Measurements from ENCODE around the gene GAB4. TPM values are rescaled to one million over a fixed set of nuclear protein-coding genes. Genes with fewer than 3 reads are reported as not detected.

Gene GAB4
- total and polyA plus RNA-seq, 10 of the 15 experiments (the other 5 are each of a cell fraction or from before 2014, with no cell fraction given) = not detected

GRCh38 chr22:16914006-16914405 lies 94.0 kb downstream of the GAB4 start:
- Histone ChIP-seq H4K20me1 (ENCODE audit: control insufficient read depth, insufficient read depth) (no peaks in the 10 kb centered on the region), H3K36me3 (ENCODE audit: control insufficient read depth in 2 of 2, insufficient read depth in 2 of 2, low read length in 1 of 2) (no peaks in the 10 kb centered on the region), H3K9me3 (replicated peaks; ENCODE audit: control insufficient read depth, insufficient read depth, low read length) (no peaks in the 10 kb centered on the region), H3K27ac (ENCODE audit: control insufficient read depth, insufficient read depth) (no peak overlapping the region), H3K79me2 (ENCODE audit: control insufficient read depth, insufficient read depth, low read length) (no peaks in the 10 kb centered on the region), H3K4me2 (ENCODE audit: control insufficient read depth, insufficient read depth) (no peak overlapping the region), H3K9ac (ENCODE audit: control insufficient read depth, insufficient read depth, low read length) (no peak overlapping the region), H2AFZ (ENCODE audit: control insufficient read depth, low read depth, low read length) (no peak overlapping the region), H3K27me3 (replicated peaks in 1 of 2; ENCODE audit: control insufficient read depth in 2 of 2, insufficient read depth in 2 of 2, low read length in 1 of 2) (no peaks in the 10 kb centered on the region; a peak in 1 of 4 replicates), H3K4me3 (no peak overlapping the region), H3K4me1 (ENCODE audit: control insufficient read depth, insufficient read depth, low read length) (no peaks in the 10 kb centered on the region; the same call in 1 of the 2 replicates)
- ChIA-PET RAD21 (ENCODE audit: unreplicated experiment) (interaction anchor here (0.9 kb wide), 1 partner anchor 144 kb away, joined by 3 read pairs; no protein-coding TSS in a partner anchor), CTCF (interaction anchor here (0.6 to 2.0 kb wide), 4 partner anchors 144 to 507 kb away, joined by 3 to 8 read pairs (median 3); no protein-coding TSS in a partner anchor), POLR2A (no interaction called here), SMC1A (ENCODE audit: uncharacterized antibody, unreplicated experiment) (interaction anchor here (0.8 kb wide), 1 partner anchor 143 kb away, joined by 3 read pairs; no protein-coding TSS in a partner anchor)
- no peak for FAIRE-seq
- TF ChIP-seq SMC3 (IDR thresholded peaks at IDR 0.05; ENCODE audit: borderline replicate concordance, low read length) = no peak
- TF ChIP-seq GATAD2B (conservative IDR thresholded peaks at IDR 0.05; ENCODE audit: low read depth) = no peak
- intact Hi-C loops (cut with micrococcal nuclease; ENCODE audit: unreplicated experiment) (loop anchor here (10.0 kb wide), 1 partner anchor 139 kb away; no protein-coding TSS in a partner anchor), in situ Hi-C loops (cut with MboI) (no loop called here)
- peak; percentile 37; the same call in 2 of the 3 replicates for ATAC-seq
- 13% methylated on average over 5 of the region's 5 CpGs for WGBS (ENCODE audit: insufficient coverage, insufficient replicate concordance, low lambda C conversion rate, missing lambda C conversion rate)
- BruUV-seq (replicated peaks) = no TSS peak
- DNase-seq (ENCODE audit: low read depth, low spot score) = no peak

GRCh38 chr22:16912281-16912680 lies 95.7 kb downstream of the GAB4 start:
- Histone ChIP-seq H2AFZ (ENCODE audit: control insufficient read depth, low read depth, low read length) (no peak overlapping the region), H3K36me3 (ENCODE audit: control insufficient read depth in 2 of 2, insufficient read depth in 2 of 2, low read length in 1 of 2) (no peaks in the 10 kb centered on the region), H3K27ac (ENCODE audit: control insufficient read depth, insufficient read depth) (no peak overlapping the region), H3K27me3 (replicated peaks in 1 of 2; ENCODE audit: control insufficient read depth in 2 of 2, insufficient read depth in 2 of 2, low read length in 1 of 2) (no peaks in the 10 kb centered on the region; a peak in 1 of 4 replicates), H4K20me1 (ENCODE audit: control insufficient read depth, insufficient read depth) (no peaks in the 10 kb centered on the region), H3K4me3 (no peak overlapping the region), H3K4me2 (ENCODE audit: control insufficient read depth, insufficient read depth) (no peak overlapping the region), H3K9ac (ENCODE audit: control insufficient read depth, insufficient read depth, low read length) (no peak overlapping the region), H3K9me3 (replicated peaks; ENCODE audit: control insufficient read depth, insufficient read depth, low read length) (no peaks in the 10 kb centered on the region), H3K4me1 (ENCODE audit: control insufficient read depth, insufficient read depth, low read length) (no peaks in the 10 kb centered on the region; the same call in 1 of the 2 replicates), H3K79me2 (ENCODE audit: control insufficient read depth, insufficient read depth, low read length) (no peaks in the 10 kb centered on the region)
- TF ChIP-seq CBX3 (IDR thresholded peaks at IDR 0.05; ENCODE audit: borderline replicate concordance, low read depth) (no peak), CHD4 (IDR thresholded peaks at IDR 0.05) (no peak), TARDBP (IDR thresholded peaks at IDR 0.05; ENCODE audit: borderline replicate concordance) (no peak), SUZ12 (IDR thresholded peaks at IDR 0.05; ENCODE audit: unreplicated experiment) (no peak), FOXK2 (IDR thresholded peaks at IDR 0.05) (no peak), CTCF (IDR thresholded peaks at IDR 0.05 in 2 of 3, conservative IDR thresholded peaks at IDR 0.05 in 1 of 3; ENCODE audit: control insufficient read depth in 2 of 3, extremely low read depth in 1 of 3, insufficient read depth in 1 of 3, low read depth in 3 of 3, low read length in 3 of 3) (no peak), FOXM1 (IDR thresholded peaks at IDR 0.05; ENCODE audit: low read depth, low read length) (no peak), WRNIP1 (IDR thresholded peaks at IDR 0.05; ENCODE audit: borderline replicate concordance, low read depth, low read length) (no peak), MLLT1 (IDR thresholded peaks at IDR 0.05) (no peak), KAT2A (conservative IDR thresholded peaks at IDR 0.05; ENCODE audit: control insufficient read depth, low read depth, low read length) (no peak)
- ChIA-PET CTCF (no interaction called here), POLR2A (no interaction called here), SMC1A (ENCODE audit: uncharacterized antibody, unreplicated experiment) (interaction anchor here (0.6 kb wide), 1 partner anchor 13 kb away, joined by 3 read pairs; no protein-coding TSS in a partner anchor), RAD21 (ENCODE audit: unreplicated experiment) (no interaction called here)
- intact Hi-C loops (cut with micrococcal nuclease; ENCODE audit: unreplicated experiment) = loop anchor here (10.0 kb wide), 1 partner anchor 137 kb away; no protein-coding TSS in a partner anchor
- DNase-seq (ENCODE audit: low read depth, low spot score) (no peak), ATAC-seq (no peak), FAIRE-seq (no peak)
- in situ Hi-C loops (cut with MboI) = no loop called here
- BruUV-seq (replicated peaks) = no TSS peak
- WGBS (ENCODE audit: insufficient coverage, insufficient replicate concordance, low lambda C conversion rate, missing lambda C conversion rate) = 0% methylated on average over 3 of the region's 3 CpGs
